Fibroblast of skin of left biceps (primary cell): ENCODE data around the gene MBD6.
"Not testable (repeated sequence)": the region's sequence is repeated elsewhere in the genome, so short reads cannot be mapped to it uniquely, and the experiment has no call there.

Experiments used
- DNase-seq, 2 experiments: peaks; one replicate each; pipeline ENCODE4 v3.0.0-alpha.2; 2013; ENCODE audit warnings: low read depth in 2 of 2

Gene MBD6

DNA sequence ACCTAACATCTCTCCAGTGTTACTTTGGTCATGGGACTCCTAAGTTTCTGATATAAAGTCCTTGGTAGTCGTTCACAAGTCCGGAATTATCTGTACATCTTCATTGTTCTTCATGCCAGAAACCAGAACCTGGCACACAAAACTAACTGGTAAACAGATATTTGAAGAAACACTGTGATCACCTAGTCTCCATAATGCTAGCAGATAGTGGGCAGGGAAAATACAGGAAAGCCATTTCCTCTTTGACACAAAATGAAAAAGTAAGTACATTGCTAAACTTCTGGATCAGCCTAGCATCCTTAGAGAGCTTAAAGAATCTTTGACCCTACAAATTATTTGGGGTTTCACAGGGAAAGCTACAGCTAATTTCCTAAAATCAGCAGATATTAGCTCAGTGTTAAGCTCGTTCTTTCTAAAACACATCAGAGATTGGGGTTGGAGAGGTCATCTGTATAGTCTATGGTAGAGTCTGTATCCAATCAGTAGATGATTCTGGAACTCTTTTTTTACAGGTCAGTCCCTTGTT is 7.2 kb upstream of the MBD6 start:
- no peak for DNase-seq

DNA sequence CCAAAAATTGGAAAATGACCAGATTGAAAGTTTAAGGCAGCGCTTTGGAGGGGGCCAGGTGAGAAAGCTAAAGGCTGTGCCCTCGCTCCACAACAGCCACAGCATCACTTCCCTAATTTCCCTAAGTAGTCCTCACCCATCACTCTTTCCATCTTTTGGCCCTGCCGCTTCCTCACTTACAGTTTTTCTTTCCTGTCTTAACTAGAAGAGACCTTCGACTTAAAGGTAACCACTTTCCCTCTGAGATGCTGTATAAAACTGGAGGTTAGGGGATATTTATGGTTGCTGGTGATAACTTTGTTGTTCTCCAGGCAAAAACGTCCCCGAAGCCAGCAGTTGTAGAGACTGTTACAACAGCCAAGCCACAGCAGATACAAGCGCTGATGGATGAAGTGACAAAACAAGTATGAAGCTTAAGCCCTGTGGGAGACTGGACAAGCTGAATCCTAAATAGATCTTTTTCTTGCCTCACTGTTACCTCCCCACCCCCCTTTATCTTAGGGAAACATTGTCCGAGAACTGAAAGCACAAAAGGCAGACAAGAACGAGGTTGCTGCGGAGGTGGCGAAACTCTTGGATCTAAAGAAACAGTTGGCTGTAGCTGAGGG is 6.6 kb upstream of the MBD6 start:
- DNase-seq: no peak

DNA sequence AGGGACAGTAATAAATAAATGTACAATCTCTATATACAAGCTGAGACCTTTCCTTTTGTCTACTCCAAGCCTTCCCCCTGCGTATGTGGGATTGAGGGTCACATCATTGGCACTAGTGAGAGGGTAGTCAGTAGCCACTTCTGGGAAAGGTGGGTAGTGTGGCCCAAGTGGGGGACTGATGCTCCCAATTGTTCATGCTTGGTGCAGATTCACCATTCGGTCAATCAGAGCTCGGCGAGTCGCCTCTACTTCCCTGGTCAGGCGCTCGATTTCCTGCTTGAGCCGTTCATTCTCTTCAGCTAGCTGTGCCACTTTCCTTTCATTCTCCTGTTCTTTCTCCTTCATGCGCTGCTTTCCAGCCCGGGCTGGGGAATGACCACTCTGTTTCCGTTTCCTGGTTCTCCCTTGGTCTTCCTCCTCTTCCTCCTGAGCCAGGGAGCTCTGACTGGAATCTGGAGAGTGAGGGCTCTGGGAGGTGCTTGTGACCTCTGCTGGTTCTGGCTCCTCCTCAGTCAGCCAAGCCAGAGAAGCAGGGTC is 5.9 kb upstream of the MBD6 start:
- DNase-seq: no peak

DNA sequence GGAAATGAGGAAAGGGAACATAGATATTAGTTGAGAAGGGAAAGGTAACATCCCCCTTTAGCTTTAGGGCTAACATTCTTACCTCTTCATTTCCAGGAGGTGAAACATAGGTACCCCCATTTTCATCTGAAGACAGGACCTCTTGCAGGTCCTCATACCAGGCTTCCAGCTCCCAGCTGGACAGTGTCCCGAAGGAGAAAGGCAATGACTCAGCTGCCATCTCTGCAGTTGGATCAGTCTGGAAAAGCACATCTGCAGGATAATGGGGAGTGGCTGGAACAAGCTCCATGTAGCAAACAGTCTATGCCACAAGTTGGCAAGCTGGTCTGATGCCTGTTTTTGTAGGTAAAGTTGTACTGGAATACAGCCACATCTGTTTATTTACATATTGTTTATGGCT is 5.4 kb upstream of the MBD6 start:
- DNase-seq: no peak

DNA sequence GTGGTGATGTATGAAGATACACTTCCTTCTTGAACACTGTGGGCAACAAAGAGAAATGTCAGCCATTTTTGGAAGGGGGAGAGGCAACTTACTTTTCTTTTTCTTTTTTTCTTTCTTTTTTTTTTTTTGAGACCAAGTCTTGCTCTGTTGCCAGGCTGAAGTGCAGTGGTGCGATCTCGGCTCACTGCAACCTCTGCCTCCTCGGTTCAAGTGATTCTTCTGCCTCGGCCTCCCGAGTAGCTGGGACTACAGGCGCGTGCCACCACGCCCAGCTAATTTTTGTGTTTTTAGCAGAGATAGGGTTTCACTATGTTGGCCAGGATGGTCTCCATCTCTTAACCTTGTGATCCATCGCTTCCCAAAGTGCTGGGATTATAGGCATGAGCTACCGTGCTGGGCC is 4.9 kb upstream of the MBD6 start:
- DNase-seq: not testable (repeated sequence)

DNA sequence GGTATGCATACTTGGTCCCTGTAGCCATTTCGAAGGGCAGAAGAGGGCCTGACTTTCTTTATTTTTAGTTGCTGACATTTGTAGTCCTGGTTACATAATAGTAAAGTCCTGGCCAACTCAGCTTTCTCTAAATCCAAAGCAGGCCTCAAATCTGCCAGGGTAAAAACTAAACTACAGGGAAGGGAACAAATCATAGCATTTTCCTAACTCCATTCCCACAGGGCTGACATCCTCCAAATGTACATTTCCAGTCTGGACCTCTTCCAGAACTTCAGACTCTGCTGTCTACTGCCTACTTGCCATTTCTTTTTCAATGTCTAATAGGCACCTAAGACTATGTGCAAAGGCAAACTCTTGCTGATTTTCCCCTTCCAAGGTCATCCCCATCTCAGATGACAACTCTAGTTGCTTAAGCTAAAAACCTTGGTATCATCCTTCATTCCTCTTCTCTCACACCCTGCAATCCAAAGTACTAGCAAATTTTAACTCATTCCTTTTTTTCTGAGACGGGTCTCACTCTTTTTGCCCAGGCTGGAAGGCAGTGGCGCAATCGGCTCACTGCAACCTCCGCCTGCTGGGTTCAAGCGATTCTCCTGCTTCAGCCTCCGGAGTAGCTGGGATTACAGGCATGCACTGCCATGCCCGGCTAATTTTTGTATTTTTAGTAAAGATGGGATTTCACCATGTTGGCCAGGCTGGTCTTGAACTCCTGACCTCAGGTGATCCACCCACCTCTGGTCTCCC is 4.3 kb upstream of the MBD6 start:
- no peak for DNase-seq

DNA sequence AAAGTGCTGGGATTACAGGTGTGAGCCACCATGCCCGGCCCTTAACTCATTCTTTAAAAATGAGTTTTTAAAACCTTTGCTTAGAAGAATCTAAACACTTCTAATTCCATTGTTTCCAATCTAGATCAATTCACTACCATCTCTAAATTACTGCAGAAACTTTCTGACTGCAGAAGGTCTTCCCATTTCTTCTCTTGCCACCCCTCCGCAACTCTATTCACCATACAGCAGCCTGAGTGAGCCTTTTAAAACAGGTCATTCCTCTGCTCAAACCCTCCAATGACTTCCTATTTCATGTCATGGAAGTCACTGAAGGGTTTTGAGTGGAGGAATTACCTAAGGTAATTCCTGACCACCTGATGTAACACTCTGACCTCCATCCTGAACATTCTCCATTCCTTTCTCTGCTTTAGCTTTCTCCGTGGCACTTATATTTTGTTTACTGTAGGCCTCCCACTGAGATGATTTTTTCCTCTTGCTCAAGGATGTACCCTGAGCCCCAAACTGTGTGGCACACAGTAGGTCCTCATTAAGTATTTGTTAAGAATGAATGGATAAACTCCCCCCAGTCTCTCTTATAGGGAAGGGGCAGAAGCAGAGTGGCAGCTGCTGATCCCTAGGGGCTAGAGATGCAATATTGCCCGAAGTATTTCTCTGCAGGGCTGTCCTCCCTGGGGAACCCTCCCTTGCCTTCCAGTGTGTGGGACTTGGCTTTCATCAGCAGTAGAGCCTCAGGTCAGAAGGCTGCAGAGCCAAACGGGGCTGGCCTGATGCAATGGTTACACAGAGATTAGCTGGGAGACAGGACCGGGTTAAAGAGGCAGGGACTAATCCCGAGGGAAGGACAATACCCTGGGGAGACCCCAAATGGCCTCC is 3.5 kb upstream of the MBD6 start:
- DNase-seq: no peak

DNA sequence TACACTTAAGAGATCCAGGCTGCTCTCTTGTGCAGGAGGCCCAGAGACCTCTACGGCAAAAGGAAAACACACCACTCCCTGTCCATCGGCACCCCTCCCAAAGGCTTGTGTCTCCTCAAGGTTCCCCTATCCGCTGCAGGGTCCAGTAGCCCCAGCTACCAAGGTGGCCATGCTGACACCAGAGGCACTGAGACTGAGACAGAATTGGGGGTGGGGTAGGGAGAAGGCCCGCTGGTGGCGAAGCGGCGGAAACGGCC is 2.9 kb upstream of the MBD6 start:
- no peak for DNase-seq

DNA sequence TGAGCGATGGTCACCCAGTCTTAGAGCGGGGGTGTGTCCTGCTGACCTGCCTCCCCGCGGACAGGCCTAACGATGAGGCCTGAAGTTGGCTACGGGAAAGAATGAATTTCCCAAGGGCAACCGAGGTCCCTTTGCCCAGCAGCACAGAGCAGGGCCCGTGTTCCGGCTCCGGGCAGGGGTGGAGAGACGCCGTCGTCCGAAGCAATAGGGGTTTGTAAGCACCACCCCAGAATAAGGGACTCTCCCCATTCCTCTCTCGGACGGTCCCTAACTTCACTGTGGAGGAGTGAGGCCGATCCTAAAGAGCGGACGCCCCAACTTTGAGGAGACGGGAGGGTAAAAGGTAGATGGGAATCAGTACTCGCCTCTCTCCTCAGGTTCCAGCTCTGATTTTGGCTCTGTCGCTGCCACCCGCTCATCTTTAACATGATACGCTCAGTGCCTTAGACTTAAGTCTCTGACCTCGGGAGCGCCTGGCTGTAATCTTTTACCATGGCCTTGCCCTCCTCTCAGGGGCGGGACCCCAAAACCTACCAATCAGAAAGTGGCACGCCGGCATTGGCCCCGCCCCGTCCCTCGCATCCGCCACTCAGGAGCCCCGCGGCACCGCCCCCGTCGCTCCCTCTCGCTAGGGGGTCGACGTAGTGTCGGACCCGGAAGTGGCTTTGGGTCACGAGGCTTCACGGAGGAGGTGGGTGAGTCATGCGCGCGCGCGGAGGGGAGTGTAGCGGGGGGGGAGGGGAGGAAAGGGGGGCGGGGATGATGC is 2.4 kb upstream of the MBD6 start, which contains the start of gene DDIT3:
Gene DDIT3, minus strand, starts transcription at position 462 of the 766 bp plus-strand sequence. CDS start 3,108 bp downstream, outside the sequence.
- peak; percentile 98 to 99 for DNase-seq

DNA sequence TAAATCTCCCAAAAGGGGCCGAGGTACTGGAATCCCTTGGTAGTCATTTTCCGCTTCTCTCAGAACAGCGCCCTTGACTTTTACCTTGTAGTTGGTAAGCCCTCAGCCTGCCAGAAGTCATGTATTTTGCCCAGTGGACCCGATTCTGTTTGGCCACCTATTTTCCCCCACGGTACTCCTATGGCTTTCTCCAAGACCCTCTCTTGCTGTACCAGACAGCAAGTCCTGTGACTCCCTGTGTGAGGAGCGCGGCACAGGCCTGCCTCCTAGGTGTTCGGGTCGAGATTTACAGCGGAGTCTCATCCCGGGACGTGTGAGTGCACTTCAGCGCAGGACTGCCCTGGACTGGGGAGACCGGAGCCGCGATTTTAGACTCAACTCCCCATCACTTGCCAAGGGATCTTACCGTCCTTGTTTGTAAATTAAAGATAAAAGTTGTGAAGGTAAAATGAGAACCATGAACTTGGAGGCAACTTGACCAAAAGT is 1.1 kb upstream of the MBD6 start:
- no peak for DNase-seq

DNA sequence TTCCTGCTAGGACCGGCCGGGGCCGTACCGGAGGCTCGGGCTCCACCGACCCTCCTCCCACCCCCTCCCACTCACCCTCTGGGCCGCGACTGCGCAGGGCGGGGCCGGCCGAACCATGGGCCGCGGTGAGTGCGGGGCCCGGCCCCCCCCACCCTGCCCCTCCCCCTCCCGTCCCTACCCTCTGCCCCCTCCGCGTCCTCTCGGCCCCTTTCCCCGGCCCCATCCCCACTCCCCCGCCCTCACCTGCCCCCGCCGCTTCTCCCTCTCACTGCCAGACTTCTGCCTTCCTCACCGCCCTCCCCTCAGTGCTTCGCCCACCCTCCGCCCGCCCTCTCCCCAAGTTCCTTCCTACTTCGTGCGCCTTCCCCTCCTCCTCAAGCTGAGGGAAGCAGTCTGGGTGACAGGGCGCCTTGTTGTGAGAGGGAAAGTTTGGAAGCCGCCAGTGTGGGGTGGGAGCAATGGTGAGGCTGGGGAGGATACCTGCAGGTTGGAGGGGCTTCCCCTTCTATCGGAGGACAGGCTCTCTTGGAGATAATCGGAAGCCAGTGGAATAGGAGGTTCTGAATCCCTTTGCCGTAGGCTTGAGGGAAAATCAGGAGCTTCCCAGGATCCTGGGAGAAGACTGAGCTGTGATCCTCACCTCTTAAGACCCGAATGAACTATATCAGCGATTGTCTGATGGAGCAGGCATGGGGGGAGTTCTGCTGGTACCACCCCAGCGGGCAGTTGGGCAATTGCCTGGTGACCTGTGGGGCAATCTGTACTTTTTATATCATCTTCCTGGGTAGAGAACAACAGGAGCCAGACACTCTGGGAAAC is 472 bp downstream of the MBD6 start:
- DNase-seq: no peak

DNA sequence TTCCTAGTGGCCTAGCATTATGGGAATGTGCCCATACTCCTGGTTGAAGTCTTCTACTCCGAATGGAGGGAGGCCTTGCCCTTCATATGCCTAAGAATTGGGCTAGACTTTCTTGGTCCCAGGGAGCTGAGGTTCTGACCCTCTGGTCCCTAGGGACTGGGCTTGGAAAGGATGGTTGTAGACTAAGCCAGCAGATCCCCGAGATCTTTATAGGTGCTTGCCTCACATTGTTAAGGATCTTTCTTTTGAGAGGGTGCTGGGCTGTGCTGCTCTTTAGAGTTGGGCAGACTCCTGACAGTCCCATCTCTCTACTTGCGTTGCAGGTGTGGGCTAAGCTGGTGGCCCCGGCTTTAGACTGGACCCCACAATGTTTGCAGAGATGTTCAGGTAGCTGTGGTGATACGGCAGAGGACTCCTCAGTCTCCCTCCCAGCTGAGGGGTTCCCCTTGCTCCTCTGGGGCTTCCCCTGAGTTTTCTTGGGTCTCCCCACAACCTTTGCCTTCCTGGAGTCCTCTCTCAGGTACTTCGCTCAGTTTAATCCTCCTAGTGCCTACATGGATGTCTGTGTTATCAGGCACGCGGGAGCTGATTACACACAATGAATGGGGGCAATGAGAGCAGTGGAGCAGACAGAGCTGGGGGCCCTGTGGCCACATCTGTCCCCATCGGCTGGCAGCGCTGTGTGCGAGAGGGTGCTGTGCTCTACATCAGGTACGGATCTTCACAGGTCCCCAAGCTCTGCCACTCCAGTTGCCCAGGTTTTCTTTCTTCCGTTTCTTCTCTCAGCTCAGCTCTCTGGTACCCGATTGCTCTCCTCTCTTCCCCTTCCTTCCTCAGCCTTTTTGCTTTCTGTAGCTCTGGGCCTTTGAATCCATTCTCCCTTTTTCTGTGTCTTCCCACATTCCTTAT is 1.3 kb downstream of the MBD6 start:
- no peak for DNase-seq

DNA sequence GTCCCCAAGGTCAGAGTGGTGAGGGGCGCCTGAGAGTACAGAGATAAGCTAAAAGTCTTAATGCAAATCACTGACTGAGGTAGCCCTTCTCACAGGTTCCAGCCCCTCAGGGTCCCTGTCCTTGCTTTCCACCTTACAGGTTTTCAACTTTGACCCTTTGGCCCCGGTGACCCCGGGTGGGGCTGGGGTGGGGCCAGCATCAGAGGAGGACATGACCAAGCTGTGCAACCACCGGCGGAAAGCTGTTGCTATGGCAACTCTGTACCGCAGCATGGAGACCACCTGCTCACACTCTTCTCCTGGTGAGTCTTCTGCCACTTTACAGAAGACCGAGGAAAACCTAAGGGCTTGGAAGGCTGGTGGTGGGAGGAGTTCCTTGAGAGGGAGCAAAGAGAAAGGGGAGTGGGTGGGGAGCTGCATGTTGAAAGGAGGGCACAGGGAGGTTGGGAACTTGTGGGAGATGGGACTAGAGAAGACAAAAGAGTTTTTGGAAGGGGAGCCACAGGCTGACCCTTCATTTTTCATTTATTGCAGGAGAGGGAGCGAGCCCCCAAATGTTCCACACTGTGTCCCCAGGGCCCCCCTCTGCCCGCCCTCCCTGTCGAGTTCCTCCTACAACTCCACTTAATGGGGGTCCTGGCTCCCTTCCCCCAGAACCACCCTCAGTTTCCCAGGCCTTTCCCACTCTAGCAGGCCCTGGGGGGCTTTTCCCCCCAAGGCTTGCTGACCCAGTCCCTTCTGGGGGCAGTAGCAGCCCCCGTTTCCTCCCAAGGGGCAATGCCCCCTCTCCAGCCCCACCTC is 2.4 kb downstream of the MBD6 start:
- DNase-seq: no peak

DNA sequence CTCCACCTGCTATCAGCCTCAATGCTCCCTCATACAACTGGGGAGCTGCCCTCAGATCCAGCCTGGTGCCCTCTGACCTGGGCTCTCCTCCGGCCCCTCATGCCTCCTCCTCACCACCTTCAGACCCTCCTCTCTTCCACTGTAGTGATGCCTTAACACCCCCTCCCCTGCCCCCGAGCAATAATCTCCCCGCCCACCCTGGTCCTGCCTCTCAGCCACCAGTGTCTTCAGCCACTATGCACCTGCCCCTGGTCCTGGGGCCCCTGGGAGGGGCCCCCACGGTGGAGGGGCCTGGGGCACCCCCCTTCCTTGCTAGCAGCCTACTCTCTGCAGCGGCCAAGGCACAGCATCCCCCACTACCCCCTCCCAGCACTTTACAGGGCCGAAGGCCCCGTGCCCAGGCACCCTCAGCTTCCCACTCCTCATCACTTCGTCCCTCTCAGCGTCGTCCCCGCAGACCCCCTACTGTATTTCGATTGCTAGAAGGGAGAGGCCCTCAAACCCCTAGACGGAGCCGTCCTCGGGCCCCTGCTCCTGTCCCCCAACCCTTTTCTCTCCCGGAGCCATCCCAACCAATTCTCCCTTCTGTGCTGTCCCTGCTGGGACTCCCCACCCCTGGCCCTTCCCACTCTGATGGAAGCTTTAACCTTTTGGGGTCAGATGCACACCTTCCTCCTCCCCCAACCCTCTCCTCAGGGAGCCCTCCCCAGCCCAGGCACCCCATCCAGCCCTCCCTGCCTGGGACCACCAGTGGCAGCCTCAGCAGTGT is 3.2 kb downstream of the MBD6 start:
- DNase-seq: no peak

DNA sequence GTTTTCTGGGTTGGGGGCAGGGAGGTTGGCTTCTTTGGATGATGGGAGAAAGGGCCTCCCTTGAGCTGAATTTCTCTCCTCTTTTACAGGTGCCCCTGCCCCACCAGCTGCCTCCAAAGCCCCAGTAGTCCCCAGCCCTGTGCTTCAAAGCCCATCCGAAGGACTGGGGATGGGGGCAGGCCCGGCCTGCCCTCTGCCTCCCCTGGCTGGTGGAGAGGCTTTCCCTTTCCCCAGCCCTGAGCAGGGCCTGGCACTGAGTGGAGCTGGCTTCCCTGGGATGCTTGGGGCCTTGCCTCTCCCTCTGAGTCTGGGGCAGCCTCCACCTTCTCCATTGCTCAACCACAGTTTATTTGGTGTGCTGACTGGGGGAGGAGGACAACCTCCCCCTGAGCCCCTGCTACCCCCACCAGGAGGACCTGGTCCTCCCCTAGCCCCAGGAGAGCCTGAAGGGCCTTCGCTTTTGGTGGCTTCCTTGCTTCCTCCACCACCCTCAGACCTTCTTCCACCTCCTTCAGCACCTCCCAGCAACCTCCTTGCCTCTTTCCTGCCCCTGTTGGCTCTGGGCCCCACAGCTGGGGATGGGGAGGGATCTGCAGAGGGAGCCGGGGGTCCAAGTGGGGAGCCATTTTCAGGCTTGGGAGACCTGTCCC is 4.0 kb downstream of the MBD6 start:
- no peak for DNase-seq

DNA sequence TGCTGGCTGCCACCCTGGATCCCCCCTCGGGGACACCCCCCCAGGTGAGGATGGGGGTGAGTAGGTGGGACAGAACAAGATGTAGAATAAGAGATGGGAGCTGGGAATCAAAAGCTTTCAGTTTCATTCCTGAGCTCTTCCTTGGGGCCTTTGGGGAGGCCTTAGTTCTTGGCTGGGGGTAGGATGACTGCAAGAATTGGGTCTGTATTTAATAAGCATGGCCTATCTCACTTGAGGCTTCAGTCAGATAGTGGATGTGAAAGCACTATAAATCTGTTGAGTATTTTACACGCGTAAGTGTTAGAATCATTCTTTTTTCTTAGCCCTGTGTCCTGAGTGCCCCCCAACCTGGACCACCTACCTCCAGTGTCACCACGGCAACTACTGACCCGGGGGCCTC is 4.6 kb downstream of the MBD6 start:
- DNase-seq: no peak

DNA sequence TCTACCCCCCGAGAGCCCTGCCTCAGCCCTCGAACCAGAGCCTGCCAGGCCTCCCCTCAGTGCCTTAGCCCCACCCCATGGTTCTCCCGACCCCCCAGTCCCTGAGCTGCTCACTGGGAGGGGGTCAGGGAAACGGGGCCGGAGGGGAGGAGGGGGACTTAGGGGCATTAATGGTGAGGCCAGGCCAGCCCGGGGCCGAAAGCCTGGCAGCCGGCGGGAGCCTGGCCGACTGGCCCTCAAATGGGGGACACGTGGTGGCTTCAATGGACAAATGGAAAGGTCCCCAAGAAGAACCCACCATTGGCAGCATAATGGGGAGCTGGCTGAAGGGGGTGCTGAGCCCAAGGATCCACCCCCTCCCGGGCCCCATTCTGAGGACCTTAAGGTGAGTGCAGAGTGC is 5.6 kb downstream of the MBD6 start:
- DNase-seq: no peak
